Uterus (tissue), 2 donors: ENCODE results near the gene HOXB4.

ENCODE experiments used
- CTCF ChIP-seq, 4 experiments: fragments of 200-600 bp in 2 of 4; fragments of 450-650 bp in 2 of 4; sonication (generic) in 2 of 4; IDR thresholded peaks; one replicate each; pipeline ENCODE4 v1.5.1; 2016 to 2019; ENCODE audit warnings: antibody characterized with exemption in 4 of 4, mild to moderate bottlenecking in 2 of 4, moderate library complexity in 1 of 4
- POLR2A ChIP-seq, 2 donors: fragments of 450-650 bp; IDR thresholded peaks; one replicate each; pipeline ENCODE4 v1.6.1; 2016; ENCODE audit warnings: antibody characterized with exemption in 2 of 2, mild to moderate bottlenecking in 1 of 2, moderate library complexity in 1 of 2

DNA sequence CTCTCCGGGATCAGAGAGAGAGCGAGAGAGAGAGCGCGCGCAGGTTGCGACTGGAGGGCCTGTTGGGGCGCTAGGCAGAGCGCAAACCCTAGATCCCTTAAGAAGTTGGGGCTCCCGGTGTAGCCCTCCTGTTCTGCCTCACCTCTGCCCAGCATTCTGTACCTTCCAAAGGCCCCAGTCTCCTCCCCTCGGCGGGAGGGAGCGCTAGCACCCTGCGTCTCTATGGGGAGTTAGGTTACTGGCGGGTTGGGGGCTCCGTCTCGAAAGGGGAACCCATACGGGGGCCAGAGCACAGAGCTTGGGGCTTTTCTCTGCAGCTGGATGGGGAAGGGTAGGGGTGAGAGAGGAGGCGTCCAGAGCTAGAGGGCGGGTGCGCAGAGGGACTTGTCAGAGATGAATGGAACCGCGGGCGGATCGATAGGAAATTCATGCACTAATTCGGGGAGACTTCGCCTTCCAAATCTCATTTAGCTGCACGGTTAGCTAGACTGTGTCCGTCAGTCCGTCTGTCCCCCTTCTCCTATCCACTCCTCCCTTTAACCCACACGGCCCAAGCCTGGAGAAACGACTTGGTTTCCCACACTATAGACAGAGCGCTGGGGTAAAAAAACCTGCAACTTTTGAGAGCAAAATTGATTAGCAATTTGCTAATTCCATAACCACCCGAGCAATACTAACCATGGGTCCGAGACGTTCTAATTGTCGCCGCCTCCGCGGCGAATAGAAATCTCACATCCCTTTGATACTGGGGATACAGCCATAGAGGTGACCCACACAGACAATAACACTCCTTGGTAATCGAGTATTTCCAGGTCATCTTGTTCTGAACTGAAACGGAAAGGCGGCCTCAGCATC is 693 bp upstream of the HOXB4 start:
- no peak for TF ChIP-seq POLR2A (IDR thresholded peaks at IDR 0.05)
- no peak for TF ChIP-seq CTCF (IDR thresholded peaks at IDR 0.05)
